Lower leg skin (tissue), 3 donors: ENCODE measurements around the gene OLA1.

ENCODE experiments used
- CTCF ChIP-seq, 3 donors: fragments of 450-650 bp; IDR thresholded peaks; one replicate each; pipeline ENCODE4 v1.5.1; 2016; ENCODE audit warnings: antibody characterized with exemption in 3 of 3, mild to moderate bottlenecking in 3 of 3, moderate library complexity in 2 of 3
- POLR2A ChIP-seq, 2 donors: fragments of 450-650 bp; IDR thresholded peaks; one replicate each; pipeline ENCODE4 v1.6.1; 2016 to 2017; ENCODE audit warnings: antibody characterized with exemption in 2 of 2, mild to moderate bottlenecking in 1 of 2, moderate library complexity in 1 of 2

GRCh38 chr2:174211954-174212353, 36.4 kb downstream of the OLA1 start:
- TF ChIP-seq POLR2A (IDR thresholded peaks at IDR 0.05), result no peak
- TF ChIP-seq CTCF (IDR thresholded peaks at IDR 0.05), result no peak
